NOMO-1 treated with dmso at 0.1 percent for 144 hours (cell line): Measurements from ENCODE around the gene THSD4.

Experiments
- DNase-seq: peaks from one replicate; lab custom pipeline; 2025; ENCODE audit not compliant: unreplicated experiment; lab: John Stamatoyannopoulos, UW

THSD4 gene

DNA sequence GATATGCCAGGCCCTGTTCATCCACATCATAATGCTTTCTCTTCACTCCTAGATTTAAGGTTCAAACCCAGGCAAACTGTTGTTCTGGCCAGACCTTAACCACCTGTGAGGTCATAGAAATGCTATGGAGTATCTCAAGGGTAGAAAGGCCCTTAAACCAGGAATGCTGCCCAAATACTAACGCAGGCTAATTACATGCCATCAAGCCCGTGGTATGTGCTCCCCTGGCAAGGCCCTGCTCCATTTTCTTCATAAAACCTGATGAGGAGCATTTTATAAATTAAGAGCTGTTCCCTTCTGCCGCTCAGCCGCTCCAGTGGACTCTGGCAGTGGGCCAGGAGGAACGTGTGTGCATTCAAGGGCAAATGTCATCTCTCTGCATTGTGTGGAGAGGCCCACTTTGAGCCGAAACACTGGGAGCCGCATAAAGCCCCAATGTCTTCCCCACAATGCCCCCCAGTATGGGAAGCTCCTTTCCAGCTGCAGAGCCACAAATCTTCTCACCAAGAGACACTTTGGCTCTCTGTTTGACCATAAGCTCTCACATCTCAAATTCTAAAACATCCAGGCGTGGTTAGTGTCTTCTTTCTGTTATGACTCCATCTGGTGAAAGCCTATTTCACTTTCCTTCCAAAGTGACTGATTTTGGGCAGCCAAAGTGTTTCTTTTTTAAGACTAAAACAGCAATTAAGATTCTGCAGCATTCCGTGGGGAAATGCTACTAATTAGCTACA lies 484.3 kb downstream of the THSD4 start:
- no peak for DNase-seq

DNA sequence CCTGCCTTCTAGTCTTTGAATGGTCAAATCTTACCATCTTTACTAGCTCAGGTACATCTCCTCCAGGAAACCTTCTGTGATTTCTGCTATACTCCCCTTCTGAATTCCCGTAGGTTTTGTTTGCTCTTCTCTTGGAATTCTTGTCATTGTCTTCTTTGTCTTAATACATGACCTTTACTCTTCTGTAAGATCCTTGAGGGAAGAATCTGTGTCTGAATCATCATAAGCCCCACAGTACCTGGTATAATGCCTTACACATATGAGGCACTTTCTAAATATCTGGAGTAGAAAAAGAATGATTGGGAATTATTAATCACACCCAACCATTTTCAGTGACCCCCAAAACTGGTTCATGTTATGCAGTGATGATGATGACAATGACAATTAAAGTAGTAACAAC lies 485.0 kb downstream of the THSD4 start:
- no peak for DNase-seq

DNA sequence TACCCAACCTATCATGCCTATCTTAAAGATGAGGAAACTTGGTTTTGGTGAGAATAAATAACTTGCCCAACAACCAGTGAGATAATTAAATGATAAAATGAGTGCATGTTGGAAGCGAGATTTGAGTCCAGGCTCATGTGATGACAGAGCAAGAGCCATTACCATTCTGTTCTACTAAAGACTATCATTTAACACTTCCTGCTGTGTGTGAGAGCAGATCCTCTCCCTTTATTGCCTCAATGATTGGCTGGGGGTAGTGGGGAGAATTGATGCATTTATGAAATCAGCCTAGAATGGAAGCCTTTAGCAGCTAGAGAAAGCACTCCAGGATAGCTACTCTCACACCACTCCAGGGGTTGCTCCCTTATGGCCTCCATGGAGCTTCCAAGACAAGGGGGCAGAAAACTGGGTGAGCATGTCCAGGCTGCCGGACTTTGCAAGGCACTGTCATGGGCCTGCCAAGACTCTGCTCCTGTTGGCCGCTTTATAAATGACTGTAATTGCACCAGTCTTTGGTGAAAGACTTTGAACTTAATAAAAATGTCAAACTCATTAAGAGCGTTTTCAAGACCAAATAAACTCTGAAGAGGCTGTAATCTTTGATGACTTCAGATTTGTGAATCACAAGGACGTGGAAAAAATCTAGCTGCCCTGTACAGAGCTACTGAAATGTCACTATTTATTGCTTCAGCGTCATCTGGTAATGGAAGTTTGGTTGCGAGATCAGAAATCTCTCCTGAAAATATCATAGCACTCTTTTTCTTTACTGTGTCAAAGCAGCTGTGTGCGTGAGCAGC lies 486.0 kb downstream of the THSD4 start:
- no peak for DNase-seq

DNA sequence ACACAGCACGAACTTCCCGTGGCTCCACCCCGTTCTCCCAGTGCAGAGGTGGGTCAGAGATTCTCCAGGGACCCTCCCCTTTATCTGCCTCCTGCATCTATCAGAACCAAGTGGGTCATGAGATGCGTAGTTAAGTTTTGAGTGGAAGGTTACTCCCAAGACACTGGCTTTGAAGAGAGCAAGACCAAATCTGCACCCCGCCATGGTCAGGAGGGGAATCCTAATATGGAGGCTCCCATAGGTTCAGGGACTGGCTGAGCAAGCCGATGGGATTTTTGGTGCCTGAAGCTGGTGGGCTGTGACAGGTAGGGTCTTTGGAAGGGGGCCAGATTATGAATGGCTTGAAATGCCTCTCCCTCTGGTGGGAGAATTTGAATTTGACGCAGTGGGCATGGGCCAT lies 488.1 kb downstream of the THSD4 start:
- no peak for DNase-seq

DNA sequence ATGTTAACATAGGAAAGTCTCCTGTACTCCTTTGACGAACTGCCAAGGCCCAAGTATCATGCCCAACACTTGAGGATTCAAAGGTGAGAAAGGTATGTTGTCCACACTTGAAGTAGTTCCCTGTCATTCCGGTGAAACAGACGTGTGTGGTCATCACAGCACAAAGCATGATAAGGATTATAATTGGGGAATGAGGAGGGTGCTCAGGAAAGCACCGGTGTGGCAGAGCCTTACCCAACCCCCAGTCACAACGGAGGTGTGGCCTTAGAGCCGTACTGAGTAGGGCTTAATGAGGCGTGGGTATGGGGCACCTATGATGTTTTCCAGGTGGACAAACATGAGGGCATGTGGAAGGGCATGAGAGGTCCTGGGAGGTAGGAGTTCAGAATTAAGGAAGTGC lies 492.1 kb downstream of the THSD4 start:
- DNase-seq, result no peak

DNA sequence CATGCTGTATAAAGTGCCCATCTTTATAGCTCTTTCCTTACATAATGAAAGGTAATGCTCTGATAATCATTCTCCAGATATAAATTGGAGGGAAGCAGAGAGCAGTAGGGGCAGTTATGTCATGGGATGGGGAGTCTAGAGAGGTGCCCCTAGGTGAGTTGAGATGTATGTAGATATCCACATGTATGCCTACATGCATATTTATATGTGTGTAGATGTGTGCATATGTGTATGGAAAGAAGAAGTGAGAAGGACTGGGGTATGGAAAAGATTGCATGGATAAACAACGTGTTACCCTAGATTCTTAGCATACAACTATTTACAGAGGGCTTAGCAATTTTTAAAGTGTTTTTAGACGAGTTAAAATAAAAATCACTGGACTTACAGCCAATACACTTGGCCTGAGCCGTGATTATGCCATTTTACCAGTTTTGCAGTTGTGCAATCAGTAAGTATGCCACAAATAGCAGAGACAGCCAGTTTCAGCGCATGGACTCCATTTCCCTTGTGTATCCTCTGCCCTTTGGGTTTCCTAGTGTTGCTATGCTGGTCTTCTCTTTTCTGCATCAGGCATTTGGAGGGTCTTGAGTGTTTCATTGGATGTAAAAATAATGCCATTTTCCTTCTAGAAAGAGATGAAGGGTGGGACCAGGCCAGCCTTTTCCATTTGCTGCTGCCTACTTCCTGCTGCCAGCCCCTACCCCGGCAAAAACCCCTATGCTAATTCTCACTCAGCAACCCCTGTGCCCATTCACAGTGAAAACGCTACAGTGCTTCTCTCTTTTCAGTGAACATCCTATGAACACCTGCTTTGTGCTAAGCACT lies 495.7 kb downstream of the THSD4 start:
- no peak for DNase-seq

DNA sequence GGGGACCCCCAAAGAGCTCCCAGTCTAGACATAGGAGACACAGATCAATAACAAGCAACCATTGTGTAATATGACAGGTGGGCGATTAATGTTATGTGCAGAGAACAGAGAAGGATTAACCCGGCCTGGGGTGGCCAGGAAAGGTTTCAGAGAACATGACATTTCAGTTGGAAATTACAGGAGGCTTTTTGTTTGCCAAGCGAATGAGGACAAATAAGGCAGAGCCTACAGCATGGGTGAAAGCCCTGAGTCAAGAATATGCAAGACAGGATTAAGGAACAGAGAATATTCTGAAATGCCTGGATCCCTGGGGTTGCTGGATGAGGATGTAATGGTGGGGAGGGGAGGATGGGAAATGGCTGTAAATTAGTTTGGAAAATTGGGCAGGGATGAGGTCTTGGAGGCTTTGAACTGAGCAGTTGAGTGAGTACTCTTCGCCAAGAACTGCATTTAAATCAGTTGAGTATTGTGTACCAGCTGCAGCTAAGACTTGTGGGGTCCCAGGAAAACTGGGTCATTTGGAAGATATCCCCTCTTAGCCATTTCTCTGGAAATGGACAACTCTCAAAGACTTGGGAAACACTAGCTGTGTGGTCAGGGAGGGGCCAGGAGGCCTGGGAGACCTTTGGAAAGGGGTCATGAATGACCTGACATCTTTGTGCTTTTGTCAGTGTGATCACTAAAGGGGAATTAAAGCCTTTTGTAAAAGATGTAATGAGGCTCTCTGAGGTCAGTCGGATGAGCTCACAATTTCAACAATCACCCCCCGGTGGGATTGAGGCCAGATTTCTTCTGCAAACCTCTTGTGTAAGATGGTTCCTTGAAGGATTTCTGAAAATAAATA lies 496.5 kb downstream of the THSD4 start:
- no peak for DNase-seq

DNA sequence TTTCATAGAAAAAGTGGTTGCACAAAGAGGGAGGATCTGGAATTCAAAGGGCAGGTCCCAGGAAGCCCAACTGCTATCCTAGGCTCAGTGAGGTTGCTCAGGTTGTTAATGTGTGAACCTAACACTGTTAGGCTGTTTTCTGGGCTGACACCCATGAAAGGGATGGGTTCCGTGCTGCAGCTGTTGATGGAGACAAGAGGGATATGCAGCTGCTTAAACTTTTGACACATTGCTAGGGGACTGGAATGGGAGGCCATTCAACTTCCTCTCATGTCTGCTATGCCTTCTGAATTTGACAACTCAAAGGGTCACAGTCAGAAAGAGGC lies 497.1 kb downstream of the THSD4 start:
- no peak for DNase-seq

- no peak for DNase-seq
Measured at GRCh38 chr15:71612869-71613268, 497.6 kb downstream of the THSD4 start.

- no peak for DNase-seq
Measured at GRCh38 chr15:71623111-71623510, 507.8 kb downstream of the THSD4 start.

DNA sequence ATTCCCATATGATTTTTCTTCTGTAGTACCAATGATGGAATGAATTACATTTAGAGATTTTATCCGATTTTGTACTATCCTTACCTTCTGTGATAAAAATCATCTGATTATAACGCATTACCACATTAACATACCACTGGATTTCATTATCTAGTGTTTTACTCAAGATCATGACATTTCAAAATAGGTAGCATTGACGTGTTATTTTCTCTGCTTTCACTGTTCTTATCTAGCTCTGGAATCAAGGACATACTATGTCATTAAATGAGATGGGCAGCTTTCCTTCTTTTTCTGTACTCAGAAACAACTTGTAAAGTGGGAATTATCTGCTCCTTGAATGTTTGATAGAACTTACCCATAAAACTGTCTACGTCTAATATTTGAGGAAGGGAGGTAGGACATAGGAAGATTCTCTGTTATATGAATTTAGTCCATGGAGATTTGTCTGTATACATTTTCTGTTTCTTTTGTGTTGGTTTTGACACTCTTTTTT lies 511.4 kb downstream of the THSD4 start:
- no peak for DNase-seq

- DNase-seq, result no peak
Measured at GRCh38 chr15:71627188-71627587, 511.9 kb downstream of the THSD4 start.

- DNase-seq, result no peak
Measured at GRCh38 chr15:71627604-71628003, 512.3 kb downstream of the THSD4 start.

DNA sequence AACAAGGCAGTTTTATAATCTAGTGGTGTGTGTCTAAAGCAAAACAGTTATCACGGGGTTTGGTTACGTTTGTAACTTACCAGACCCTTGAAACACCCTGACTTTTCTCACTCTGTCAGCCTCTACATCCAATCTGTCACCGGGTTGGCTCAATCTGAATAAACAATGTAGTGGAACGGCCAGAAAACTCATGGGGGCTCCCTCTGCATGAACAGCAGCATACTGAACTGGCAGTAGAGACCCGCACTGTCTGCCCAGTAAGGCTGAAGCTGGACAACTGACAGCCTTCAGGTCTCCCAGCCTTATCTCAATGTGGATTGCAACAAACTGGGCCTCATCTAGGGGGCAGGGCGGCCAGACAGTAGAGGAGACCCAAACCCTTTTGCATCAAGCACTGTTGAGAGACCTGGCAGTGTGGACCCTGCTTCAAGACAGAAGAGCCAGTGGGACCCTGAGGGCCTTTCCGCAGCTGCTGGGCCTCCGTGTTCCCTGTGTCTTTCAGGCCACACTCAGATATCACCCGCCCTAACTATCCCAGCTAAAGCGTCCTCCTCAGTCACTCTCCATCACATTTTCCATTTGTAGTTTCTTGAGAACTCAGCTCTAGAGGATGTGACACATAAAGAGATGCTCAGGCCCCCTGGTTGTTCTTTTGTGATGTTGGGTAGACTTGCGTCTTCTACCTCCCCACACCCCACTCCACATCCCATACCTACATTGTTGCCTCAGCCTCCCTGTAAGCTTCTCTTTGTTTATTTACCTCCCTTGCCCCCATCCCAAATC lies 513.9 kb downstream of the THSD4 start:
- no peak for DNase-seq

DNA sequence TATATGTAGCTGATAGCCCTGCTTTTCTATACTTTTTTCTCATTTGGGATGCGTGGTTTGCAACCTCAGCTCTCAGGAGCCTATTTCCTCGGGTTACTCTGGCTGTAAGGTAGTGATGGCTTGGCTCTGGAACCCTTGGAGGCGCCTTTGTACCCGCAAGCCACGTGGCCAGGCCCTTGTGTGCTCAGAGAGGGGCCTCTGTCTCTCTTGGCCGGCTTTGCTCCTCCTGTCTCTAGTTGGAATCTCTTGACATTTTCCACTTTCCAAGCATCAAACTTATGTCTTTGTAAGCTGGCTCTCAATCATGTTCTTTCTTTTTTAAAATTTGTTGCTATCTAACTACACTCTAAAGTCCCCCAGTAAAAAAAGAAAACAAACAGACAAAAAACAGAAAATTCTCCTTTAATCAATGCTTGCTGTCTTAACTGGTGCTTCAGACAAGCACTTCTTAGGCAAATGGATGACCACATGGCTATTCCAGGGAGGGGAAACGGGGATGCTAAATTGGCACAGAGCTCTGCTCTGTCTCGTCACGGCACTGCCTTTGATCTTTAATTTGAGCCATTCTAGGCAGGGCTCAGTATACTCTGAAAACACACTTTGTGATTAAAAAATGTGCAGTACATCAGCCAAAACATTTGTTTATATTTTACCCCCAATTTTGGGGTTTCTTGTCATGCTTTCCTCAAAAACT lies 514.7 kb downstream of the THSD4 start:
- DNase-seq, result no peak

GRCh38 chr15:71630475-71630809 lies 515.2 kb downstream of the THSD4 start:
- no peak for DNase-seq

DNA sequence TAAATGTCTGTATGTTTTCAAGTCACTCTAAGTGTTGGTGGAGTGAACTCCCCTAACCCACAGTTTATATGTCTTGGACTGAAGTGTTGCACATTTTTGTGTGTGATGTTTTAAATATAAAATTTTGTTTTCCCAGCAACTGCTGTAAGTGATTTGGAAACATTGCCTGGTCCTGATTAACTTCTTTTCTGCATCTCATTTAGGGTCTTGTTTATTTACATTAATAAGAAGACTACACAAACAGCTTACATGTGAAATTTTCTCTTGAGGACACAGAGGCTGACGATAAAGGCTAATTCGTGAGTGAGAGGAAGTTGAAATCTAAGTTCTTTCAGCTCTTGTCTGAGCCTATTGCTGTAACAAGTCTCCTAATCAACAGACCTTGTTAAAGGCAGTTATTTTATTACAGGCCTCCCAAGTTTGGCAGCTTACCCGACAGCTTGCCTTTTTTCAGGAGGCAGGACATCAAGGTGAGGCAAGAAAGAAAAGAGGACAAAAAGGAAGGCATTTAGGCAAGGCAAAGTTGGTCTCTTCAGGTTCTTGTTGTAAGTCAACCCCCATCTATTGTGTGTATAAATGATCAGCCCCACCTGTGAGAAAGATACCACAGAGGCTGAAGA lies 517.4 kb downstream of the THSD4 start:
- DNase-seq, result no peak

DNA sequence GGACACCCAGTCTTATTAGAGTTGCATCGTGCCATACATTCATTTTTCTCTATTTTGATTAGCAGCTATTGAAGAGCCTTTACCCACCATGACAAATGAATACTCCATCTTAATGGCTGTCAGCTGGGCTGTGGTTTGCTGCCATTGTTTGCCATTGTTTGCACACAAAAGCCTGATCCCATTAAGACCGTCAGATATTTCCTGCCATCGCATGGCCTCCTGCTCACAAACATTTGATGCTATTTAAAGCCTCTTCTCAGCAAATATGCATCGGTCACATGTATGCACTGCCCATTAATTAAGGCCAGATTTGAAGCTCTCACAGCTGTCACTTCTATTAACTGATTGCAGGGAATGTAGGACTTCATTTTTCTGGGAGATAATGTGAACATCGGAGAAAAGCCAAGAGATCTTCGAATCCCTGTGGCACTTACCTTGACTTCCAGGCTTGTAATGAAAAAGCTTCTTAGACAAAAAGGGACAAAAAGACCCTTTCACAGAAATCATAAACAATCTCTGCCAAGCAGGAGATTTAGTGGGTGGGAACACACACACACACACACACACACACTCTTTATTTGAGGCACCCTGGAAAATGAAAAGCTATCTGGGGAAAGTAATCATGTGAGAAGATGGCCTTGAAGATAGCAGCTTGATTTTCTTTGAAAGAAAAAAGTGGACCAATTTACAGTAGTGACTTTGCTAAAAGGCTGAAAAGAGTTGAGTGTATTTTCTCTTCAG lies 519.7 kb downstream of the THSD4 start:
- DNase-seq, result no peak
